Measurements from ENCODE around the gene GANAB. TPM values are rescaled to one million over a fixed set of nuclear protein-coding genes. Genes with fewer than 3 reads are reported as not detected.
"Not testable (repeated sequence)": the region's sequence is repeated elsewhere in the genome, so short reads cannot be mapped to it uniquely, and the experiment has no call there.

Gene GANAB
- polyA plus RNA-seq (2014; cell fraction: cytosol; rRNA removed) = 143 and 159 TPM in 2 replicates
- polyA plus RNA-seq (2014; cell fraction: nucleus; rRNA removed) = 164 and 182 TPM in 2 replicates

DNA sequence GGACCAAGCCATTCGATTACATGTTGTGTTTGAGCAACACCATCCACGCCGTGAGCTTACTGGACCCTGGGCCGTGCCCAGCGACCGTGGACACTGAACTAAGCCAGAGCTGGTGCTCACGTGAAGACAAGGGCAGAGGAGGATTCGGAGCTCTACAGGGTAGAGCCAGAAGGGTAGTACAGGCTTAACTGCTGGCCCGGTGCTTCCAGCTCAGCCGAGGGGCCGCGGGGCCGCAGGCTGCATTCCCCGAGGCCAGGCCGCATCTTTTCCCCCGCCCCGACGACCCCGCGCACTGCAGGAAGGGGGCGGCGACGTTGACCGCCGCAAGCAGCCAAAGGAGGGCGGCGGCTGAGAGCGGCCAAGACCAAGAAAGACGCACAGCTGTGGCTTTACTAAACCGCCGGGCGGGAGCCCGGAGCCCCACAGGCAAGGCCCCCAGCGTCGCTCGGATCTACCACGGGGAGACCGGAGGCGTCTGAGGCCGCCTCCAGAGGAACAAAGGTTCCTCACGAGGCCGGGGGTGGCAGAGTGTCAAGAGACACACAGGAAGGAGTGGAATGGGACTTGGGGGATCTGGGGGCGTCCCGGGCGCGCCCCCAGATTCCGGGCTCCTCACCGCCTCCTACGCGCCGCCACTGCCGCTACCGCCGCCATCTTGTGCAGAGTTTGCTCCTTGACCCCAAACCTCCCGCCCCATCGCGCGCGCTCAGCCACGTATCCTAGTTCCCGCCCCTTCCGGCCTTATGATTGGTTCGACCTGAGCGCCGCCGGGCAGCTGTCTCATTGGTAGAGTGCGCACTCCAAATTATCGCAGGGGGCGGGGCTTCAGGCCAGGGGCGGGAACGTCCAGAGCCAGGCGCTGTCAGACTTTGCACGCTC, at the start of gene GANAB:
TSS of gene GANAB (minus strand) at position 668 of the 879 bp plus-strand sequence. CDS start at position 654, 14 bp downstream.
- DNase-seq (ENCODE audit: low spot score) = peak; percentile 98

- DNase-seq (ENCODE audit: low spot score) = peak; percentile 82
Observed at GRCh38 chr11:62694455-62695167, 48.2 kb upstream of the GANAB start.

DNA sequence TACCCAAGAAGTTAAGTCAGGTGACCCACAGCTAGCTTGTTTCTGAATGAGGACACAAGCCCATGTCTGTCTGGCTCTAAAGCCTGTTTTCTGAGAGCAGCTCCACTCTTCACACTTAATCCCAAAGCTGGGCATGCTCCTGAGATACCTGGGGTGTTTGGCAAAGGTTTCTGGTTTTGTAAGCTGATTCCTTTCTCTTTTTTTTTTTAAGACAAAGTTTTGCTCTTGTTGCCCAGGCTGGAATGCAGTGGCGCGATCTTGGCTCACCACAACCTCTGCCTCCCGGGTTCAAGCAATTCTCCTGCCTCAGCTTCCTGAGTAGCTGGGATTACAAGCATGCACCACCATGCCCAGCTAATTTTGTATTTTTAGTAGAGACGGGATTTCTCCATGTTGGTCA, 47.2 kb upstream of the GANAB start:
- DNase-seq (ENCODE audit: low spot score) = not testable (repeated sequence)

GRCh38 chr11:62689421-62690183, 43.2 kb upstream of the GANAB start, which contains the start of gene LRRN4CL:
TSS of gene LRRN4CL (minus strand) at chr11:62689530. CDS start at chr11:62688508, 1,022 bp downstream.
- no peak for DNase-seq (ENCODE audit: low spot score)

GRCh38 chr11:62688491-62688890, 42.1 kb upstream of the GANAB start:
- DNase-seq (ENCODE audit: low spot score) = no peak

DNA sequence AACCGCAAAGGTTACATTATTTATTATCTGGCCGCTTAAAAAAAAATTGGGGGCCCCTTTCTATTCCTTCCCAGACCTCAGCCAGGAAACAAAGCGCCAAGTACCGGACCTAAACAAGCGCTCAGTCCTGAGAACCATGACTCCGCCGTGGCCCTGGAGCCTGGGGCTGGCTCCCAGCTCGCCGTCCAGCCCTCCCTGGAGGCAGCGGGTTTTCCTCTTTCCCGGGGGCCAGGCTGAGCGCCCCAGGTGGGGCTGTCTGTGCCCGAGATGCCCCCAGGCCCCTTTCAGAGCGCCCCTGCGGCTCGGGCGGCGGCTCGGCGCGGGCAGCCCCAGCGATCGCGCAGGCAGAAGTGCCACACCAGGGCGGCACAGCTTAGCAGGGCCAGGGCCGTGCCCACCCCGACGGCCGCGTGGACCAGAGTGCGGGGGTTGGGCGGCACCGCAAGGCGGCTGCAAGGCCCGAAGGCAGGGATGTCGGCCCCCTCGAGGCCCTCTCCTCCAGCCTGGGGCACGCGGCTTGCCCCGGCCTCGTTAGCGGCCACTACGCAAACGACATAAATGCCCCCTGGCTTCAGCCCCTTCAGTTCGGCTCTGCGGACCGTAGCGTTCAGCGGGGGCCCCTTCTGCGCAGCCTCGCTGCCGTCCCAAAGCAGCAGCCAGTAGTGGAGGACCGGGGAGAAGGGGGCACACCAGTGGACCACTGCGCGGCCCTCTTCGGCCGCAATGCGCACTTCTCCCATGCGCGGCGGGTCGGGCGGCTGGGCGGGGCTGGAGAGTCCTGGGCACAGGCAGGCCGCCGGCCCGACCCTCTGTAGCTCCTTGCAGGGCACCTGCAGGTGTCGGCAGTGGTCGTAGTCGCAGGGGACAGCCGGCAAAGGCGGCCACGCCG, 41.3 kb upstream of the GANAB start:
- no peak for DNase-seq (ENCODE audit: low spot score)

DNA sequence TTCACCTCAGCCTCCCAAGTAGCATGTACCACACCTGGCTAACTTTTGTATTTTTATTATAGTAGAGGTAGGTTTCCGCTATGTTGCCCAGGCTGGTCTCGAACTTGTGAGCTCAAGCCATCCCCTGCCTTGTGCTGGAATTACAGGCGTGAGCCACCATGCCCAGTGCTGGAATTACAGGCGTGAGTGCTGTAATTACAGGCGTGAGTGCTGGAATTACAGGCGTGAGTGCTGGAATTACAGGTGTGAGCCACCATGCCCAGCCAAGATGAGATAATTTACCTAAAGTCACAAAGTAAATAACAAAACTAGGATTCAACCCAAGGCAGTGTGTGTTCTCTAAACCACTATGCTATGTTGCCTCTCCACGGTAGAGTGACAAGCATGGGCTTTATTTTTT, 36.1 kb upstream of the GANAB start:
- no peak for DNase-seq (ENCODE audit: low spot score)

GRCh38 chr11:62680825-62681240, 34.4 kb upstream of the GANAB start:
- DNase-seq (ENCODE audit: low spot score) = peak; percentile 79

- peak; percentile 90 for DNase-seq (ENCODE audit: low spot score)
Observed at GRCh38 chr11:62678770-62679696, 32.6 kb upstream of the GANAB start, which contains the start of gene UBXN1. TSS of gene UBXN1 (minus strand) at chr11:62679073. CDS start at chr11:62678923, 150 bp downstream.

DNA sequence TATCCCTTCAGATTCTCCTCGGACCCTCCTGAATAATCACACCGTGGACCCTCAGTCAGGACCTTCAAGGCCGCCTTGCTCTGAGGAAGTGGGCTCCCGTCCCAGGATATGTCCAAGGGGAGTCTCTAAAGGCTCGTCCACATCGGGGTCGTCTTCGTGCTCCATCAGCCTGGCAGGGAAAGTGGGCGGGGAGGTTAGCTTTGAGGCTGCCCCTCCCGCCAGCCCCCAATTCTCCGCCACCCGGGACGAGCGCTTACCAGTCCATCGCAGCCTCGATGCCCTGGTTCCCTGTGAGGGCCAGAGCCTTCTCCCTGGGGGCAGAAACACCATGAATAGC, 32.0 kb upstream of the GANAB start:
- no peak for DNase-seq (ENCODE audit: low spot score)

- no peak for DNase-seq (ENCODE audit: low spot score)
Observed at GRCh38 chr11:62677714-62678113, 31.3 kb upstream of the GANAB start.

DNA sequence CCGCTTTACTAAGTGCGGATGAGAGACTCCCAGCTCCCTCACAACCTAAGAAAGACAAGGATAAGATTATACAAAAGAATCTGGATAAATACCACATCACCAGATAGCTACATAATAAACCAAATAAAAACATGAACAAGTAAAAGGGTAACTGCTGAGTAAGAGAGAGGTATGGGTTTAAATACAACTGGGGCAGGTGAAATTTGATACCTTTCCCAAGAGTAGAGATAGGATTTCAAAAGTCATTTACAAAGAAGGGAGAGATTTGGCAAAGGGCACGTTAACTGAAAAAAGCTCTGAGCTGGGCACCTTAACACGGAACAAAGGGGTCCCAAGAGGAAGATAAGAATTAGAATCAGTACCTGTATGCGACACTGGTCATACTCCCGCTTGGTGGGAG, 30.7 kb upstream of the GANAB start:
- no peak for DNase-seq (ENCODE audit: low spot score)

DNA sequence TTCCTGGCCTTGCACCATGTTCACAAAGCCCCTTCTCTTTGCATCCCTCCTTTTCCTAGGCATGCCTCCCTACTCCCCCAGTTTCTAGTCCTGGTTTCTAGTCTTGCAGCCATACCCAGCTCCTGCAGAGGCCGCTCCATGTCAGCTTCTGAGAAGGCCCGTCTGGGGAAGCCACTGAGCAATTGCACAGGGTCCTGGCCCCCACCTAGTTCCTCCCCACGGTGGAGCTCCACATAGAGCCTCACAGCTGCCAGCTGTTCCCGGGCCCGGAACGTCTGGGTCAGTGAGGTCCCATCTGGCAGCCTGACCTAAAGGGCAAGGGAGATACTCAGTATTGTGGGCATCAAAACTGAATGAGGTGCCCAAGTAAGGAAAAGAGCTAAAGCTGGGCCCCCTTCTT, 30.3 kb upstream of the GANAB start:
- no peak for DNase-seq (ENCODE audit: low spot score)

GRCh38 chr11:62675415-62675814, 29.0 kb upstream of the GANAB start:
- not testable (repeated sequence) for DNase-seq (ENCODE audit: low spot score)

- no peak for DNase-seq (ENCODE audit: low spot score)
Observed at GRCh38 chr11:62673196-62673525, 26.7 kb upstream of the GANAB start.

DNA sequence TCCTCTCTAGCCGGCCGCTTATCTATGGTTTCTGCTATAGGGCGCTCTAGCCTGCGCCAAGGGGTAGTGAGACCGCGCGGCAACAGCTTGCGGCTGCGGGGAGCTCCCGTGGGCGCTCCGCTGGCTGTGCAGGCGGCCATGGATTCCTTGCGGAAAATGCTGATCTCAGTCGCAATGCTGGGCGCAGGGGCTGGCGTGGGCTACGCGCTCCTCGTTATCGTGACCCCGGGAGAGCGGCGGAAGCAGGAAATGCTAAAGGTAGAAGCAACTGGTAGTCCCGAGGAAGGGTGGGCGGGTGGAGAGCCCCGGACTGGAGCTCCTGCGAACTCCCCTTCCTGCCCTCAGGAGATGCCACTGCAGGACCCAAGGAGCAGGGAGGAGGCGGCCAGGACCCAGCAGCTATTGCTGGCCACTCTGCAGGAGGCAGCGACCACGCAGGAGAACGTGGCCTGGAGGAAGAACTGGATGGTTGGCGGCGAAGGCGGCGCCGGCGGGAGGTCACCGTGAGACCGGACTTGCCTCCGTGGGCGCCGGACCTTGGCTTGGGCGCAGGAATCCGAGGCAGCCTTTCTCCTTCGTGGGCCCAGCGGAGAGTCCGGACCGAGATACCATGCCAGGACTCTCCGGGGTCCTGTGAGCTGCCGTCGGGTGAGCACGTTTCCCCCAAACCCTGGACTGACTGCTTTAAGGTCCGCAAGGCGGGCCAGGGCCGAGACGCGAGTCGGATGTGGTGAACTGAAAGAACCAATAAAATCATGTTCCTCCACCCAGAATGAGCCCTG, 25.4 kb upstream of the GANAB start, which contains the start of the genes LBHD1 and UQCC3:
TSS of gene LBHD1 (minus strand) at position 660 of the 782 bp plus-strand sequence. CDS start 2,236 bp downstream, outside the sequence.
TSS of gene UQCC3 (plus strand) at position 66 of the 782 bp plus-strand sequence. CDS start at position 139, 73 bp downstream.
- peak; percentile 89 for DNase-seq (ENCODE audit: low spot score)

DNA sequence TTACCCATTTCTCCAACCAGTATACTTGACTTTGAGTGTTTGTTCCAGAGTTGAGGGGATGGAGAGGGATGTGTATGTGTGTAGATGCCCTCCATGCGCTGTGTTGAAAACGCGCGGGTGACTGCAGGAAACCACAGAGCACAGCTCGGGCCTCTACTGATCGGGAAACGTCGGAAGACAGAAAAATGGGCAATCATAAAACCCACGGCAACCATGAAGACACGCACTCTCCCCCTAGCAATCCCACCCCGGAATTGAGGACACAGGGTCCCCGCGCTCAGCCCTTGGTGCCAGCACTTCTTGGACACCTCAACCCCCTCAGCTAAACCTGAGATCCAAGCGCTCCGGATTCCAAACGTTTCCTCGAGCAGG, 24.8 kb upstream of the GANAB start:
- no peak for DNase-seq (ENCODE audit: low spot score)

GRCh38 chr11:62669420-62670161, 23.2 kb upstream of the GANAB start:
- peak; percentile 30 for DNase-seq (ENCODE audit: low spot score)
